ENCODE measurements around the gene DNAH2.

DNA sequence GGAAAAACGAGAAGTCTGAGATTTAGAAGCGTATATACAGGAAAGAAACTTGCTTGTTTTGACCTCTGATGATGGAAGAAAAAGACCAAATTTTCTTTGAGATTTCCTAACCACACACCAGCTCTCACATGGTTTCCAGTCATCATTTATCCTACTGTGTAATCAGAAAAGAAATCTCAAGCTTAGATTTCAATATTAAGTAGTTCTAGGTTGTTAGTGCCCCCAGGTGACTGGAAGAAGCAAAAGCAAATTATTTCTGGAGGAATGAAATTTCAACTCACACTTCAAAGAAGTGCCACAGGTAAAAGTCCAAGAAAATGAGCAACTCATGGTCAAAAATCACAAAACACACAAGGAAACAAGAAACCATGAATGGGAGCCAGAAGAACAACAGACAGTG, 64.7 kb downstream of the DNAH2 start:
- TF ChIP-seq, protein P1, sequence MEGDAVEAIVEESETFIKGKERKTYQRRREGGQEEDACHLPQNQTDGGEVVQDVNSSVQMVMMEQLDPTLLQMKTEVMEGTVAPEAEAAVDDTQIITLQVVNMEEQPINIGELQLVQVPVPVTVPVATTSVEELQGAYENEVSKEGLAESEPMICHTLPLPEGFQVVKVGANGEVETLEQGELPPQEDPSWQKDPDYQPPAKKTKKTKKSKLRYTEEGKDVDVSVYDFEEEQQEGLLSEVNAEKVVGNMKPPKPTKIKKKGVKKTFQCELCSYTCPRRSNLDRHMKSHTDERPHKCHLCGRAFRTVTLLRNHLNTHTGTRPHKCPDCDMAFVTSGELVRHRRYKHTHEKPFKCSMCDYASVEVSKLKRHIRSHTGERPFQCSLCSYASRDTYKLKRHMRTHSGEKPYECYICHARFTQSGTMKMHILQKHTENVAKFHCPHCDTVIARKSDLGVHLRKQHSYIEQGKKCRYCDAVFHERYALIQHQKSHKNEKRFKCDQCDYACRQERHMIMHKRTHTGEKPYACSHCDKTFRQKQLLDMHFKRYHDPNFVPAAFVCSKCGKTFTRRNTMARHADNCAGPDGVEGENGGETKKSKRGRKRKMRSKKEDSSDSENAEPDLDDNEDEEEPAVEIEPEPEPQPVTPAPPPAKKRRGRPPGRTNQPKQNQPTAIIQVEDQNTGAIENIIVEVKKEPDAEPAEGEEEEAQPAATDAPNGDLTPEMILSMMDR (conservative IDR thresholded peaks at IDR 0.05 in 1 of 2, IDR thresholded peaks at IDR 0.05 in 1 of 2; ENCODE audit: low read depth in 1 of 2, low read length in 2 of 2), result peak; percentile 40 to 54
- no peak for TF ChIP-seq EZH2 (IDR thresholded peaks at IDR 0.05; ENCODE audit: low read length, missing control alignments)

Data from fibroblast of lung (primary cell).